ENCODE measurements around the gene SPATA31D3.
"Not testable (repeated sequence)": the region's sequence is repeated elsewhere in the genome, so short reads cannot be mapped to it uniquely, and the experiment has no call there.

Gene SPATA31D3

DNA sequence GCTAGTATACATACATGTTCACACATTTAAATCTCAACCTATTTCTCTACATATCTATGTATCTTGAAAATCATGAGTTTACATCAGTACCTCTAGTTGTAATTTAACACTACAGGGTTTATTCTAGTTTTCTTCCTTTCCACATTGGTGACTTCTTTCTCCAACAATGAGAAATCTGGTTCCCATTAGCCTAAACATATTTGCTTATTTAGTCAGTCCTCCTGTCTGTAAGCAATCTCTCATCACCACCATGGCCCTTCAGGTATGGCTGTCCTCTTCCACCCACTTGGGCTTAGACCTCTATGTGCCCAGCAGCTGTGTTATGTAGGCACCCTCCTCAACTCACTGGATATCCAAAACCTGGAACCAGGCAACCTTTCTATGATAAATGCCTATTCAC, 37.3 kb downstream of the SPATA31D3 start:
- no peak for DNase-seq

DNA sequence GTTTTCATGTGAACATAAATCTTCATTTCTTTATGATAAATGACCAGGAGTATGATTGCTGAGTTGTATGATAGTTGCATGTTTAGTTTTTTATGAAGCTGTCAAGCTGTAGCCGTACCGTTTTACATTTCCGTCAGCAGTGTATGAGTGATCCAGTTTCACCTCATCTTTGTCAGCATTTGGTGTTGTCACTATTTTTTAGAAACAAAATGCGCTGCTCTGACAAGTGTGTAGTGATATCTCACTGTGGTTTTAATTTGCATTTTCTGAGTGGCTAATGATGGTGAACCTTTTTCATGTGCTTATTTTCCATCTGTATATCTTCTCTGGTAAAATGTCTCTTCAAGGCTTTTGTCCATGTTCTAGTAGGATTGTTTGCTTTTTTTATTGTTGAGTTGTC, 38.6 kb downstream of the SPATA31D3 start:
- DNase-seq = no peak

DNA sequence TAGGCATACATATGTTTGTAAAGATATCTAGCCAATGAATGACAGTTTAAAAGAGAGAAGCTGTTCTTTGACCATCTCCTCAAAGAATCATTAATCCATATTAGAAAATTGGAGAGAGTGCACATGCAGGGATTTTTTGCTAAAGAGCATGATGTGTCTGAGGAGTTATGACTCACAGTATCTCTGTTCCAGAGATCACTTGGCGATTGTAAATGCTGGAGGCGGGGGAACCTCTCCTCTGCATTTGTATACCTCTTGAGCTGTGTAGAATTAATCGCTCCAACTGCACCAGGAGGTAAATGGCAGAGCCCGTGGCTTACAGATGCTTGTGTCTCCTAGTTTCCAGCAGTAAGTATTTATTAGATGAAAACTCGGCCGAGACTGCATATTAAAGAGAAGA, 41.6 kb downstream of the SPATA31D3 start:
- no peak for DNase-seq

DNA sequence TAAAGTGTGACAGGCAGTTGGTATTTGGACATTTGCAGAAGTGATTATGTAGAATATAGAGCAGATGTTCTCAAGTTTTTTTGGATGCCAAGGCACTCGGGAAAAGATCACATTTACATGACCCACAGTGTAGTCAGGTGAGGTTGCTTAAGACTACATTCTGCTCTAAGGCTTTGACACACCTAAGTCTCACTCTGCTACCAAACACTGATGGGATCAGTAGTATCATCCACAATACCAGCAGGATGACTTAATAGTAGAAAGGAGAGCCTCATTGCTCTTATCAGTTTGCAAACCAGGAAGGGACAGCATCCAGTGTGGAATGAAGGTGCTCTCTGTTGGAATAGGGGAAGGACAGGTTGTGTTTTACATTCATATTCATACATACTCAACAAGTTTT, 42.8 kb downstream of the SPATA31D3 start:
- no peak for DNase-seq

DNA sequence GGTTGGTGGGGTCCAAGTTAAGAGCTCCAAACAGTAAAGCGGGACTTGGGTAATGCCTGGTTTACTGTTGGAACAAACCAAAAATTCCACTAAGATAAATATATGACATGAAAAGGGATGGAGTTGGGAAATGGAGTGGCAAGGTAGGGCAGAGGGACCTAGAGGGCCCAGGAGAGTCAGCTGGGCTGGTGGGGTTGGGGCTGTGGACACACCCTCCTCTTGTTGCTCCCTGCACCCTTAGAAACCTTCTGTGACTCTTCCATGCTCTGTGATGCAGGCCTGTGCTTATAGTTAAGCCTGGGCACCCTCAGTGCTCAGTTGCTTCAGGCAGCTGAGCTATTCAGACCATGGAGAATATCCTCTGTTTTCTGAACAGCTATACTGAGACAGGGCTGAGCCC, 45.2 kb downstream of the SPATA31D3 start, which contains the start of gene SPATA31D1:
SPATA31D1 (plus strand) TSS at position 301 of the 400 bp plus-strand sequence; CDS start at position 348, 47 bp downstream.
- not testable (repeated sequence) for DNase-seq

DNA sequence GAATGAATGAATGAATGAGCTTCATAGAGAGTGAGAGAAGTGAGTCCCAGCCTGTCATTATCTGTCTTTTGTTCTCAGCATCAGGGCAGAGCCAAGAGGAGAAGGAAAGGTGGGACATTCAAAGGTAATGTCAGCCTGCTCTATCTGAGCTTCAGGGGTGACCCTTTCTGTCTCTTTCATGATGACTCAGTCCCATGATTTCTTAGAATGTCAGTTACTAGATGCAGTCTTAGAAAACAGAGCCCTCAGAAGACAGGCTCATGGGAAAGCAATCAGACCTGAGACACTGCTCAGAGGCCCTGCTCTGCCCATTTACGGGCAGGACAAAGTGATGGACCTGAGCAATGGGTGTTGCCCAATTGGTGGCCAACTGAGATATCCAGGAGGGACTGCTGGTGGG, 46.4 kb downstream of the SPATA31D3 start:
- DNase-seq = no peak

DNA sequence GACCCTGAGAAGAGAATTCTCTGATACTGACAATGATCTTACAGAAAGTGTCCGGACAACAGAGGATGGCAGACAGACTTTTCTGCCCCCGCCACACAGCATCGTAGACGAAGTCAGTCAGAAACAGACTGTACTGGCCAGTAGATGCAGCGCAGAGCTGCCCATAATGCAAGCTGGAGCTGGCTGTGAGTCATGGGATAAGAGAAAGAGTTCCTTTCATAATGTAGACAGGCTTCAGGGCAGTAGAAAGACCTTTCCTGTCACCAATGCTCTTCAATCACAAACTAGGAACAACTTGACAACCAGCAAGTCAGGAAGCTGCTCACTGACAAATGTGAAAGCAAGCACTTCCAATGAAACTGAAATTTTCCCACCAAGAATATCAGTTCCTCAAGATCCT, 50.4 kb downstream of the SPATA31D3 start:
- DNase-seq = no peak

Measured in CD4-positive, alpha-beta T cell treated with Interferon alpha-2 for 1 hour (primary cell).